Stimulated activated CD4-positive, alpha-beta T cell treated with anti-CD3 and anti-CD28 coated beads, TNF-alpha, amount 100 ng/mL, for 1 hour (primary cell): Measurements from ENCODE around the gene DNAJC25.
"Not testable (repeated sequence)": the region's sequence is repeated elsewhere in the genome, so short reads cannot be mapped to it uniquely, and the experiment has no call there.

ENCODE experiments used
- DNase-seq, 3 donors: peaks; one replicate each; pipeline ENCODE4 v3.0.0-alpha.2; 2020; ENCODE audit warnings: low read depth in 3 of 3, low spot score in 1 of 3

The DNAJC25 gene

DNA sequence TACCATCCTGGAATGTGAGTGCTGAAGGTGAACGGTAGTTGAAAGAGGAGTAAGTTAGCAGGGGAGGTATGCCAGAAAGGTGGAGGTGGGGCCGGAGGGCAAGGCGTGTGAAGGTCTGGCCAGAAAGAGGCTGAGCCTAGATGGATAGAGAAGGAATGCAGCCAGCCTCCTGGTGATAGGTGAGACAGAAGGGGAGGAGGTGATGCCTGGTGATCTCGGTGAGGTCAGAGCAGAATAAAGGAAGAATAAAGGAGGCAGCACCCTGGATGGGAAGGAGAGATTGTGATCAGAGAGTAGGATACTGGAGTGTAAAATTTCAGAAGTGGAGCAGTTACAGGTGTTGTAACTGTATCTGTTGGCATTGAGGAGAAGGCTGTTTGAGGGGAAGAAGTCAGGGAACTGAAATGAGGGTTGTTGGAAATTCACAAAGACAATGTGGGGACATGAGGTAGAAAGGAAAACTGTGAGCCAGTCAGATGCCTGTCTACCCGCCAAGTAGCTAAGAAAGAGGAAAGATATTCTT lies 32.2 kb downstream of the DNAJC25 start:
- no peak for DNase-seq

DNA sequence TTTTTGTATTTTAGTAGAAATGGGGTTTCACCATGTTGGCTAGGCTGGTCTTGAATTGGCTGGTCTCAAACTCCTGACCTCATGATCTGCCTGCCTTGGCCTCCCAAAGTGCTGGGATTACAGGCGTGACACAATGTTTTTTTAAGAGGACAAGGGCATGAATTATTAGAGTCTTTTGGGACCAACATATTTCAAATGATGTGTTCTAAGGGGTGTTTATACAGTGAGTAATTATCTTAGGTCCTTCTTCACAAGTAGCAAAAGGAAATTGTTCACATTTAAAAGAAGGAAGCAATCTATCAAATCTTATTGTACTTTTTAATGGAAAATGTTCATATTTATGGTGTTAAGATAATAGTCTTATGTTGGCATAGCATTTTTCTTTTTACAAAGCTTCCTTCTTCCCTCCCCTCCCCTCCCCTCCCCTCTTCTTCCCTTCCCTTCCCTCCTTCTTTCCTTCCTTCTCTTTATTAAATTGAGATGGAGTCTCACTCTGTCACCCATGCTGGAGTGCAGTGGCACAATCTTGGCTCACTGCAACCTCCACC lies 37.0 kb downstream of the DNAJC25 start:
- DNase-seq: no peak

DNA sequence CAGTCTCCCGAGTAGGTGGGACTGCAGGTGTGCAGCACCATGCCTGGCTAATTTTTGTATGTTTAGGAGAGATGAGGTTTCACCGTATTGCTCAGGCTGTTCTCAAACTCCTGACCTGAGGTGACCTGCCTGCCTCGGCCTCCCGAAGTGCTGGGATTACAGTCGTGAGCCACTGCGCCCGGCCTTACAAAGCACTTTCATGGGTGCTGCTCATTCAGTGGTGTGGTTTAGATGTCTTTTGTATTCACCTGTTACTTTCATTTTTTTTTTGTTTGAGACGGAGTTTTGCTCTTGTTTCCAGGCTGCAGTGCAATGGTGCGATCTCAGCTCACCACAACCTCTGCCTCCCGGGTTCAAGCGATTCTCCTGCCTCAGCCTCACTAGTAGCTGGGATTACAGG lies 37.5 kb downstream of the DNAJC25 start:
- not testable (repeated sequence) for DNase-seq

DNA sequence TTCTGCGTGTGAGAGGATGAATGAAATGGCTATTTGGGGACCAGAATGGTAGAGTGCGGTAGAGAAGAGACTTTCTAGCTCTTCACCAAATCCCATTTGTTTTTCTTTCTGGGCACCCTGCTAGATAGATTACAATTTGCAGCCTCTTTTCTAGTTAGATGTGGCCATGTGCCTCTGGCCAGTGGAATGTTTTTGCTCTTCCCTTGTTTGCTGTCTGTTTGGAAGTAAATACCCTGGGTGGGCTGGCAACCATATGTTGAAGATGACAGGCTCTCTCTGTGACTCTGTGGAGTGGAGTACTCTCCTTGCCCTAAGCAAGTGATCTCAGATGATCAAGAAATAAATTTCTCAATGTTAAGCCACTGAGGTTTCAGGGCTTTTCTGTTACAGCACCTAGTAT lies 43.2 kb downstream of the DNAJC25 start:
- no peak for DNase-seq

DNA sequence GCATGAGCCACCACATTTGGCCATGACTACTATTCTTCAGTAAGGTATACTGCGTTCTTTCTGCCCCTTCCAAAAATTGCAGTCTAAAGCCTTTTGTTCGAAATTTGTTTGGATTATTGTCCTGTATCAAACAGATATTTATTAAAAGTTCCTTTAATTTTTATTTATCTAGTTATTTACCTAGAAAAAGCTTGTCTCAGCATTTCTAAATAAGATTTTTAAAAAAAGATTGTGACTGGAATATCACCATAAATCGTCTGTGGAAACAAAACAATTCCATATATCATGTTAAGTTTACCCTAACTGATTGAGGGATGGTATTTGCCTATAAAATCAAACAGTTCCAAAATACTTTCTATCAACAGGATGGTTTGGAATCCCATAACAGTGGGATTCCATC lies 45.0 kb downstream of the DNAJC25 start:
- DNase-seq: no peak

DNA sequence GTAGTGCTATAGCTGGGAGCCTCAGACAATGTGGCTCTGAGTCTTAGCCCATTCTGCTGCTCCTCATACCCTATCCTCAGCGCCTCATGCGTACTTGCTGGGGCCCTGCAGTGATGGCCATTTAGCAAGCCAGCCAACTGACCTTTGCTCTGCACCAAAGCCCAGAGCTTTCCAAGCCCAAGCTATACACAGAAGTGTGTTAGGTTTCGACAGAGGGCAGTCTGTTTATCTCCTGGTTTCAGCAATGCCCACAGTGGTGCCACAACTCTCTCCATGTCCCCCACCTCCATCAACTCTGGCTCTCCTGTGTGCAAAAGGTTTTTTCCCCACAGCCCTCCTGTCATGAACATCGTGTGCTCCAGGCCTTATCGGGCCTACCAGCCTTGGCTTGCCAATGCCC lies 47.2 kb downstream of the DNAJC25 start:
- DNase-seq: no peak

DNA sequence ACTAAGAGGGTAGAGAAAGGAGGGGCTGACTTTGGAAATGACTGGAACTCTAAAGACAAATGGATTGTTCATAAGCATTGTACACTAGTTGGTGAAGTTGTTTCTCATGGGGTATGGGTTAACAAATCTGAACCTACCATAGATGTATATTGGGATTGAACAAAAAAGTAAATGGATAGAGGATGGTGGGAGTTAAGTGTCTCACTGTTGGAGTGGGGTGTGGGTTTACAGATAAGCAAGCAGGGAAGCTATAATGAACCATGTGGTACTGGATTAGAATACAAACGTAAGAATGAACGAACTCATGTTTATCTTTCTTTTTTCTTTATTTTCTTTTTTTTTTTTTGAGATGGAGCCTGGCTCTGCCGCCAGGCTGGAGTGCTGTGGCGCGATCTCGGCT lies 48.1 kb downstream of the DNAJC25 start:
- no peak for DNase-seq

DNA sequence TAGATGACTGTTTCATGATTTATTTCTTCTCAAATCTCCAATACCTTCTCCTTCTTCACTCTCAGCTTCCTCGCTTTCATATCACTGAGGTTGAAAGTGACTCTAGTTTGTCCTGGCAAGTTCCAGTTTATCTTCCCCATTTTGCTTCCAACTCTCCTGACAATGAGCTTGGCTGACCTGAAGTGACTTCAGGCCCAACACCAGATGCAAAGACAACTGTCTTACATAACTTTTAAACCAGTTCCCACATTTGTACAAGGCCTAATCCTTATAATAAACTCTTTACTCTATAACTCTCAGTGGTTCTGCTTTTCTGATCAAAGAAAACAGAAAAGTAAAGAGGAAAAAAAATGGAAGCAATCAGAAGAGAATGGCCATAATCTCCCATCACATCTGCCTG lies 52.3 kb downstream of the DNAJC25 start:
- DNase-seq: no peak

DNA sequence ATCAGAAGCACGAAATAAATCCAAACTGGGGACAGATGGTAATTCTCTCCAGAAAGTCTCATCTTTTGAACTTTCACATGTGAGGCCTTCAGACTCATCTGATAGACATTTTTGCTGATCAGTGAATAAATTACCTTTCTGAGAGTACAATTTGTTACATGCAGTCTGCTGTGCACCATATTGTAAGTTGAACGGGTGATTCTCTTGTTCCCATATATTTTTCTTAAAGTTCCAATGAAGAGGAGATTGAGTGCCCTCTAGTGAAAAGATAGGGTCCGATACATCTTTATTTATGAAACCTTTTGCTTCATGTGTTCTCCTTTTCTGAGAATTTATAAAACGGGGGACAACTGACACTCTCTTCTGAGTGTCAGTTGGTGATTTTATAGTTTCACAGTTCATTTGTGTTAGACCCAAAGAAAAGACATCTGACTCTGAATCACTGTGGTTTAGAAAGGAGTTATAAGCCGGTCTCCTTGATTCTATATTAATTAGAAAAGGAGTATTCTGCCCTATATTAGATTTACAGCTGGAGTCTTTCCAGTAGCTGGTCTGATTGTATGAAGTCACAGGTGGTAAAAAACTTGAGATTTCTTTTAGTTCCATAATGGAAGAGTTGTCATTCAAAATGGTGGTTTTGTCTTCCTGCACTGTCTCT lies 60.7 kb downstream of the DNAJC25 start:
- DNase-seq: no peak

DNA sequence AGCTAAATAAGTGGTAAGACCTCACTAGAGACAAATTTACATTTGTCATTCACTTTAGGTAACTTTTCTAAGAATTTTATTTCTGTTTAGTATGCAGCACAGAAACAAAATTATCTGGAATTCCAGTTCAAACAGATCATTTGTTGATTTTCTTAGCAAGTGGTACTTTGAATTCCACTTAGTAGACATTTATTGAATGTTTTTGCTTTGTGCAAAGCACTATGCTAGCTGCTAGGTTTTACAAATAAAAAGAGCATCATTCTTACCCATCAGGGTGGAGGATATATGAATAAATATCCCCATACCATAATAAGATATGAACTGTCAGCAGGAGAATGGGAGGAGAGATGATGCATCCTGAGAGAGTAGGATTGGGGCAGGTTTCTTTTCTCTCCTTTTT lies 65.7 kb downstream of the DNAJC25 start:
- no peak for DNase-seq

DNA sequence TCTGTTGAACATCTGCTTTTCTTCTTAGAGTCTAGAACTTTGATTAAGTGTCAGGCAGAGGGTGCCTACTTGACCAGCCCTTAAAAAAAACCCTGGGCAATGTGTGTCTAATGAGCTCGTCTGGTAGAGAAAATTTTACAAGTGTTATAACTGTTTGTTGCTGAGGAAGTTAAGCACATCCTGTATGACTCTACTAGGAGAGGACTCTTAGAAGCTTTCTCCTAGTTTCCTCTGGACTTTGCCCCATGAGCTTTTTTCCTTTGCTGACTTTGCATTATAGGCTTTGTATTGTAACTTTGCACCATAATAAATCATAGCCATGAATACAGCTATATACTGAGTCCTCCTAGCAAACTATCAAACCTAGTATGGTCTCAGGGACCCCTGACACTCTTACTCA lies 69.6 kb downstream of the DNAJC25 start:
- DNase-seq: no peak
